ENCODE measurements around the gene ALOX15B.

Gene ALOX15B

GRCh38 chr17:8047769-8048110 lies 8.9 kb downstream of the ALOX15B start:
- DNase-seq (ENCODE audit: low read depth in 1 of 2, low spot score in 1 of 2), result no peak
- no peak overlapping the region for H3K4me3 ChIP-seq (replicated peaks; ENCODE audit: insufficient read depth, low read length)
- TF ChIP-seq POLR2AphosphoS5 (IDR thresholded peaks at IDR 0.05; ENCODE audit: low read depth) (no peak), REST (IDR thresholded peaks at IDR 0.05; ENCODE audit: insufficient replicate concordance, low read depth) (no peak), GABPA (IDR thresholded peaks at IDR 0.05; ENCODE audit: low read depth) (no peak), SPI1 (IDR thresholded peaks at IDR 0.05; ENCODE audit: borderline replicate concordance, low read depth) (no peak), CTCF (IDR thresholded peaks at IDR 0.05; ENCODE audit: insufficient read depth, low read length) (no peak)
- no peaks in the 10 kb centered on the region for H3K27me3 ChIP-seq (ENCODE audit: insufficient read depth, poor library complexity, severe bottlenecking)
- no peak overlapping the region for H3K27ac ChIP-seq (replicated peaks)

GRCh38 chr17:8048236-8048635 lies 9.4 kb downstream of the ALOX15B start:
- Histone ChIP-seq H3K27ac (replicated peaks) (no peak overlapping the region), H3K4me3 (replicated peaks; ENCODE audit: insufficient read depth, low read length) (no peak overlapping the region), H3K27me3 (ENCODE audit: insufficient read depth, poor library complexity, severe bottlenecking) (no peaks in the 10 kb centered on the region)
- TF ChIP-seq GABPA (IDR thresholded peaks at IDR 0.05; ENCODE audit: low read depth) (no peak), POLR2AphosphoS5 (IDR thresholded peaks at IDR 0.05; ENCODE audit: low read depth) (no peak), CTCF (IDR thresholded peaks at IDR 0.05; ENCODE audit: insufficient read depth, low read length) (no peak), SPI1 (IDR thresholded peaks at IDR 0.05; ENCODE audit: borderline replicate concordance, low read depth) (no peak), REST (IDR thresholded peaks at IDR 0.05; ENCODE audit: insufficient replicate concordance, low read depth) (no peak)
- DNase-seq (ENCODE audit: low read depth in 1 of 2, low spot score in 1 of 2), result no peak

- DNase-seq (ENCODE audit: low read depth in 1 of 2, low spot score in 1 of 2), result no peak
- H3K27me3 ChIP-seq (ENCODE audit: insufficient read depth, poor library complexity, severe bottlenecking), result no peaks in the 10 kb centered on the region
- no peak overlapping the region for H3K4me3 ChIP-seq (replicated peaks; ENCODE audit: insufficient read depth, low read length)
- TF ChIP-seq POLR2AphosphoS5 (IDR thresholded peaks at IDR 0.05; ENCODE audit: low read depth) (no peak), SPI1 (IDR thresholded peaks at IDR 0.05; ENCODE audit: borderline replicate concordance, low read depth) (no peak), GABPA (IDR thresholded peaks at IDR 0.05; ENCODE audit: low read depth) (no peak)
- no peak overlapping the region for H3K27ac ChIP-seq (replicated peaks)
These were observed 9.9 kb downstream of the ALOX15B start for GRCh38 chr17:8048736-8049135.

GRCh38 chr17:8051831-8052230 lies 13.0 kb downstream of the ALOX15B start:
- TF ChIP-seq GABPA (IDR thresholded peaks at IDR 0.05; ENCODE audit: low read depth) (no peak), CTCF (IDR thresholded peaks at IDR 0.05; ENCODE audit: insufficient read depth, low read length) (no peak), POLR2AphosphoS5 (IDR thresholded peaks at IDR 0.05; ENCODE audit: low read depth) (no peak), SPI1 (IDR thresholded peaks at IDR 0.05; ENCODE audit: borderline replicate concordance, low read depth) (no peak), REST (IDR thresholded peaks at IDR 0.05; ENCODE audit: insufficient replicate concordance, low read depth) (no peak)

More at GRCh38 chr17:8051831-8052230, 13.0 kb downstream of the ALOX15B start:
- H3K27me3 ChIP-seq (ENCODE audit: insufficient read depth, poor library complexity, severe bottlenecking), result no peaks in the 10 kb centered on the region
- H3K4me3 ChIP-seq (replicated peaks; ENCODE audit: insufficient read depth, low read length), result no peak overlapping the region
- H3K27ac ChIP-seq (replicated peaks), result no peak overlapping the region
- DNase-seq (ENCODE audit: low read depth in 1 of 2, low spot score in 1 of 2), result no peak
